Measurements from ENCODE around the gene MR1. TPM values are rescaled to one million over a fixed set of nuclear protein-coding genes. Genes with fewer than 3 reads are reported as not detected.
A peak's percentile ranks its signal among the peaks of the same experiment; 100 is the strongest.

Gene MR1
- total and polyA plus RNA-seq, 2 of the 13 experiments (the other 11 are each of a cell fraction or from before 2014, with no cell fraction given), result 7.7 to 10.4 TPM

- TF ChIP-seq RFX5 (IDR thresholded peaks at IDR 0.05; ENCODE audit: low read depth, low read length) (peak; percentile 100), CREM (IDR thresholded peaks at IDR 0.05) (peak; percentile 93), CREM (CRISPR knock-in tag; IDR thresholded peaks at IDR 0.05) (no peak), KIAA2018 (CRISPR knock-in tag; IDR thresholded peaks at IDR 0.05; ENCODE audit: borderline replicate concordance) (no peak), MAFF (IDR thresholded peaks at IDR 0.05; ENCODE audit: low read depth, low read length) (peak; percentile 74), RFXANK (CRISPR knock-in tag; IDR thresholded peaks at IDR 0.05) (peak; percentile 100), CREB1 (IDR thresholded peaks at IDR 0.05) (peak; percentile 87), CREB1 (CRISPR knock-in tag; IDR thresholded peaks at IDR 0.05) (peak; percentile 98), NFYB (CRISPR knock-in tag; IDR thresholded peaks at IDR 0.05) (peak; percentile 75), RXRB (CRISPR knock-in tag; IDR thresholded peaks at IDR 0.05; ENCODE audit: borderline replicate concordance) (no peak), LCORL (IDR thresholded peaks at IDR 0.05) (no peak), LCORL (CRISPR knock-in tag; IDR thresholded peaks at IDR 0.05) (no peak), RFXAP (CRISPR knock-in tag; IDR thresholded peaks at IDR 0.05; ENCODE audit: borderline replicate concordance) (peak; percentile 100), PHF20 (CRISPR knock-in tag; IDR thresholded peaks at IDR 0.05) (peak; percentile 33; the same call in 1 of the 2 replicates), SP4 (CRISPR knock-in tag; IDR thresholded peaks at IDR 0.05) (no peak), ATF1 (CRISPR knock-in tag; IDR thresholded peaks at IDR 0.05) (peak; percentile 97), ASH2L (IDR thresholded peaks at IDR 0.05; ENCODE audit: insufficient read length, low read depth, low read length) (peak; percentile 16), NFE2L2 (IDR thresholded peaks at IDR 0.05; ENCODE audit: low read length) (peak; percentile 31; the same call in 1 of the 2 replicates), LBX2 (CRISPR knock-in tag; IDR thresholded peaks at IDR 0.05; ENCODE audit: borderline replicate concordance) (no peak), SMARCC2 (IDR thresholded peaks at IDR 0.05) (no peak), POLR2AphosphoS5 (IDR thresholded peaks at IDR 0.05; ENCODE audit: low read depth, low read length) (peak; percentile 47; the same call in 1 of the 2 replicates), ELF3 (CRISPR knock-in tag; IDR thresholded peaks at IDR 0.05) (peak; percentile 37), CENPT (CRISPR knock-in tag; IDR thresholded peaks at IDR 0.05; ENCODE audit: low read depth) (no peak)
Observed at GRCh38 chr1:181033799-181034451, at the start of gene MR1 (continued).
